Measurements from ENCODE around the gene CTAGE1.

DNA sequence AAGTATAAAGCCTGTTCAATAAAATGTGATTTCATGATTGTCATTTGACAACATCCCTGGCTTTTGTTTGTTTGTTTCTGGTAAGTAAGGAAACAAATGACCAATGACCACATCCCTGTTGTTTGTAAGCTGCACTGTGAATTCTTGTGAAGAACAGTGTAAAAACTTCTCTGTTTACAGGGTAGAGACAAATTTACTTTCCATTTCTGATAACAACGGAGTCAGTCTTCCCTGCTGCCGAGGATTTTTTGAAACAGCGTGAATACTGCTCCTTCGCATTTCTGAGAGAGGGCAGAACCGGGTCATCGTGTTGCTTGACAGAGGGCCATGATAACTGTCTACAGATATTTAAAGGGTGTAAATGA is 38.4 kb upstream of the CTAGE1 start:
- TF ChIP-seq, protein P1, sequence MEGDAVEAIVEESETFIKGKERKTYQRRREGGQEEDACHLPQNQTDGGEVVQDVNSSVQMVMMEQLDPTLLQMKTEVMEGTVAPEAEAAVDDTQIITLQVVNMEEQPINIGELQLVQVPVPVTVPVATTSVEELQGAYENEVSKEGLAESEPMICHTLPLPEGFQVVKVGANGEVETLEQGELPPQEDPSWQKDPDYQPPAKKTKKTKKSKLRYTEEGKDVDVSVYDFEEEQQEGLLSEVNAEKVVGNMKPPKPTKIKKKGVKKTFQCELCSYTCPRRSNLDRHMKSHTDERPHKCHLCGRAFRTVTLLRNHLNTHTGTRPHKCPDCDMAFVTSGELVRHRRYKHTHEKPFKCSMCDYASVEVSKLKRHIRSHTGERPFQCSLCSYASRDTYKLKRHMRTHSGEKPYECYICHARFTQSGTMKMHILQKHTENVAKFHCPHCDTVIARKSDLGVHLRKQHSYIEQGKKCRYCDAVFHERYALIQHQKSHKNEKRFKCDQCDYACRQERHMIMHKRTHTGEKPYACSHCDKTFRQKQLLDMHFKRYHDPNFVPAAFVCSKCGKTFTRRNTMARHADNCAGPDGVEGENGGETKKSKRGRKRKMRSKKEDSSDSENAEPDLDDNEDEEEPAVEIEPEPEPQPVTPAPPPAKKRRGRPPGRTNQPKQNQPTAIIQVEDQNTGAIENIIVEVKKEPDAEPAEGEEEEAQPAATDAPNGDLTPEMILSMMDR (conservative IDR thresholded peaks at IDR 0.05; ENCODE audit: low read depth, low read length): no peak
- TF ChIP-seq EZH2phosphoT487 (IDR thresholded peaks at IDR 0.05; ENCODE audit: borderline replicate concordance, low read length): no peak

Measured in PC-3 (cell line).